ENCODE results near the gene KLHL29.
"Not testable (repeated sequence)": the region's sequence is repeated elsewhere in the genome, so short reads cannot be mapped to it uniquely, and the experiment has no call there.

The KLHL29 gene

GRCh38 chr2:23384551-23385343 is at the start of gene KLHL29:
Gene KLHL29, plus strand, starts transcription at chr2:23385179. Its CDS starts 177,018 bp downstream, at chr2:23562197.
- DNase-seq: peak; percentile 16 to 79

DNA sequence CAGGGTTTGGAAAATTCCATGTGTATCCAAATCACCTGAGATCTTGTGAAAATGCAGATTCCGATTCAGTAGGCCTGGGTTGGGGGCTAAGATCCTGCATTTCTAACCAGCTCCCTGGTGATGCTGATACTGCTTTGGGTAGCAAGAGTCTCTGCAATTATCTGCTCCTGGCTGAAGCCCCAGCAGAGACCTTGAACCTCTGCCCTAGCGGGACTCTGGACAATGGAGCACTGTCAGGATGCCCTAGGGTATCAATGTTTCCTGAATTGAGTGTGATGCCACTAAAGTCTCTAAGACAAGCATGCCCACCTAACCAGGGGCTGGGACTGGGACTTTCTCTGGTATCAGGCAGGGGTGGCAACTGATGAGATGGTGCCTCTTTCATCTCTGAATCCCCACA is 49.4 kb upstream of the KLHL29 start:
- DNase-seq: no peak

DNA sequence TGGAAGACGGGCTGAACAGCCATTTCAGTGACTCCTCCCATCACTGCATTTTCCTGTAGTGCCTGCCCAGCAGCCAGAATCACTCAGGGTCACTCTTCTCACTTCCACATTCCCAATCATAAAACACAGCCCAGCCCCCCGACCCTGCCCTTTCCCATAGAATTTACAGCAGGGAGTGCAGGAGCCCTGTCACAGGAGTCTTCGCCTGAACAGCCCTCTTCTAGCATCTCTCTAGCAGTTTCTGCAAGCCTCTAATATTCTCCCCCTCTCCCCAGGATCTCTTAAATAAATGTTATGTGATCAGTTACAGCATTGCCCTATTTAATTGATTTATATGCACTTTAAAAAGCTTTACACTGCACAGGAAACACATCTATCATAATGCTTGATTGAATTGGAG is 42.9 kb upstream of the KLHL29 start:
- no peak for DNase-seq

DNA sequence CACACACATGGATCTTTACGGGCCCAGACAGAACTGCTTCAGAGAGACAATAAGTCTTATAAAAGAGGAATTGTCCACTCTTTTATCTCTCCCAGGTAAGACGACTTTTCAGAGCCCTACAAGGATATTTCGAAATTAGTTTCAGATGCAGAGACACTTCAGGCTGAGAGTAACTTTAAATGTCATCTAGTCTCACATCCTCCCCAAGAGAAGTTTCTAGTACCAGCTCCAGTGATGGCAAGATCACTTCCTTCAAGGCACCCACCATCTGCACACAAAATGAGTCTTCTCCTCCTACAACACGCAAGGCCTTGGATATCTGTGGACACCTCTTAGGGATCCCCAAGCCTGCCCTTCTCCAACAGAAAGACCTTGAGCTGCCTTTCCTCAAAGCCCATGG is 39.0 kb upstream of the KLHL29 start:
- no peak for DNase-seq

DNA sequence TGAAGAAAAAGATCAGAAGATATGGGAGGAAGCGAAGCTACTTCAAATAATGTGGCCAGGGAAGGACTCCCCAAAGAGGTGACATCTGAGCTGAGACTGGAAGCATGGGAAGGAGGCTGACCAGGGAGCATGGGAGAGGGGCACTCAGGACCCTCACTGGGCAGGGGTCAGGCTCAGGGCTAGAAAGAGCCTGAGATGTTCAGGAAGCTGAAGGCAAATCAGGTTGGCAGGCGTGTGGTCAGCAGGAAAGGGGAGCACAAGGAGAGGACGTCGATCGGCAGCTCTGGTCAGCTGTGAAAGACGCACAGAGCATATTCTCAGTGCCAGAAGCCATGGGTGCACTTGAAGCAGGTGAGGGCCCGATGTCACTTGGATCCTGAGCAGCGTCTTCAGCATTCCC is 38.2 kb upstream of the KLHL29 start:
- no peak for DNase-seq

DNA sequence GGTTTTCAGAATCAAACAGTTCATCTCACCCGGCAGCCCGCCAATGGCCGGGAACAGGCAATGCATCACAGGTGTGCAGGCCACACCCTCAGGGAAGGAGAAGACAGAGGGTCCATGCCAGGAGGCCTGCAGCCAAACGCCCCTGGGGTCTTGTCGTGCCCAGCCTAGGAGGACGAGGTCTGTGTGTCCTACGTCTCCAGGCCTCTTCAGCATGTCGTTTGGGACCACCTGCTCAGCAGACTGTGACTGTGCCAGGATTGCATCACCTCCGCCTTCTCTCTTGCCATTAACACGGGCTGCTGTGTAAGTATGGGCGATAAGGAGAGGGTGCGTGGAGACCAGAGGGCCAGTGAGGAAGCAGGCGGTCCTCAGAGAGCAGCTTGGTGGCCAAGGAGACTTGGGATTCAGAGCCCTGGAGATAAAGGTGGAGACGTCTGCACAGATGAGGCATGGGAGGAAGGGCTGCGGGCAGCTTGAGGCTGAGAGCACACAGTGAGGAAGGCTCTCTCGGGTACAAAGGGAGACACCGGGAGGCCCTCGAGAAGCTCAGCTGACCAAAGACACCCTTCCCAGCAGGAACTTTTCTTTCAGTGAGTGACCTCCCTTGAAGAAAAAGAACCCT is 37.4 kb upstream of the KLHL29 start:
- DNase-seq: no peak

DNA sequence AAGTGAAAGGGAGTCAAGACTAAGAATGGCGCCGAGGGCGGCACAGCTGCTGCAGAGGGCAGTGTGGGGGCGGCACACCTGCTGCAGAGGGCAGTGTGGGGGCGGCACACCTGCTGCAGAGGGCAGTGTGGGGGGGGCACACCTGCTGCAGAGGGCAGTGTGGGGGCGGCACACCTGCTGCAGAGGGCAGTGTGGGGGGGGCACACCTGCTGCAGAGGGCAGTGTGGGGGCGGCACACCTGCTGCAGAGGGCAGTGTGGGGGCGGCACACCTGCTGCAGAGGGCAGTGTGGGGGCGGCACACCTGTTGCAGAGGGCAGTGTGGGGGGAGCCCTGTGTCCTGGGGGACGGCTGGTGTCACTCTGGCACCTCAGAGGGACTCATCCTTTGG is 36.9 kb upstream of the KLHL29 start:
- DNase-seq: not testable (repeated sequence)

DNA sequence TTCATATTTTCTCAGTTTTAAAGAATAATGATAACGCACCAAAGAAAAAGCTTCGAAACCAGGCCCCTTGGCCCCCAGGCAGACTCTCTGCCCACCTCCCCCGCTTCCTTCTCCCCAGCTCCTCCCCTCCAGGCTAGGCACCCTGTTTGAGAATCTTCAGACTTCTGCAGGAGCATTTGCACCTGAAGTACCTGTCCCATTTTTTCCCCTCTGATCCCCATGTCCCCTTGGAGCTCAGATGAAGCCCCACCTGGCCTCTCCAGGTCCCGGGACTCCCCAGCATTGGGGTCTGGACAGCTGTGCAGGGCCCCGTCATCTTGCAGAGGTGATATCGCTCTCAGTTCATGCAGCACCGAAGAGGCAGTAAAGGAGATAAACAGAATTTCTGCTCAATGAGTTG is 35.5 kb upstream of the KLHL29 start:
- DNase-seq: no peak

DNA sequence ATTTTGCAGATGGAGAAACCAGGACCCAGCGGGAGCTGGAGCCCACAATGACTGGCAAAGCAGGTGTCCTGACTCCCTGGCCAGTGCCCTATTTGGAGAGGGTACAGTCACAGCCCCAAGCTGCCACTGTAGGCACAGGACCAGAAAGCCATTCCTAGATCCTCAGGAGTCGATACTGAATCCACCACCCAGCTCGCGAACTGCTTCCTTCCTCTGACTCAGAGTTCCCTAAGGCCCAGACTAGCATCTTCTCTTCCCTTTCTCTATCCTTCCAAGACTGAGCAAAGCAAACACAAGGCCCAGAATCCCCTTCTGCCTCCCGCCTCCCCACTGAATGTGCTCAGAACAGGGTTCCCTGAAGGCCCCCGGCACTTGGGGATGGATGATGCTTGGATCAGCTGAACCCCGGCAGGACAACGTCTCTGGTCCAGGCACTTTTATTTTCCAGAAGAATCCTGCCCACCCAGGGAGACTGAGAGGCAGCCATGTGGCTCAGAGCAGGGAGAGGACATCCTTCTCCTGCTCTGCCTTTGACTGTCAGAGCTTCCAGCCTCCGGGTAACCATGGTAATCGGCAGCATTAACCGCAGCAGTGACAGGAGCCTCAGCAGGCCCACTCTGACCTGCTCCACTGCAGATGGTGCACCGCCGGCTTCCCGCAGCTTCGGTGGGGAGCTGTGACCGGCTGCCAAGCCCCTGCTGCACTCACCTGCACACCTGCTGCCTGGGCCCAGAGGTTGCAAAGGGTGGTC is 34.8 kb upstream of the KLHL29 start:
- peak; percentile 13 to 52 for DNase-seq

GRCh38 chr2:23350792-23351355 is 34.1 kb upstream of the KLHL29 start:
- DNase-seq: no peak

GRCh38 chr2:23351388-23352141 is 33.4 kb upstream of the KLHL29 start:
- peak; percentile 39 to 77 for DNase-seq

DNA sequence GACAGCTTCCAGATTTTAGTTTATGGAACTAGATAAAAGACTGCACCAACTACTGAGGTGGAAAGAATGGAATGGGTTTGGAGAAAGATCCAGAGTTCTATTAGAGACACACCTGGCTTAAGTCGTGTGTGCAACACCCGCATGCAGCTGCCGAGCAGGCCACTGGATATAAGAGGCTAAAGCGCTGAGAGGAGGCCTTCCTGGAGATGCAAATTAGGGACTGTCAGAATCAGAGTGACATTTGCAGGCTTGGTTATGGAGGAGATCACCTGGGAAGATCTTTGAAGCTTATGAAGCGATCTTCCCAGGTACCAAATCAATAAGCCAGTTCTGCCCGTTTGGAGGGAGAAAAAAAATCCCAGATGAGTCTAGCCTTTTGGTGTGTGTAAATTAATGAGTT is 30.4 kb upstream of the KLHL29 start:
- no peak for DNase-seq

DNA sequence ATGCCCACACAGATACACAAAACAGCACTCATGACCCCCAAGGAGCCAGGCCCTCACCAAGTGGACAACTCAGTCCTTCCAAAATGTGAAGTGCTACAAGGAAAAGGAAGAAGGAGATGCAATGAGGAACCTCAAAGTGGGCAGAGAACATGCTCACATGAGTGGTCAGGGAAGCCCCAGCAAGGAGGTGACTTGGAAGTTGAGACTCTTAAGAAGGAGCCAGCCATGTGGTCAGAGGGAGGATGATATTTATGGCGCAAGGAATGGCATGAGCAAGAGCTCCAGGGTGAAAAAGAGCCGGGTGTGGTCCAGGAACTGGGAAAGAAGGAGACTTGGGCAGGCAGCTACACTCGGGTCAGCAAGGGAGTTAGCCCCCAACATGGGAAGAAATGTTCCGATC is 30.0 kb upstream of the KLHL29 start:
- no peak for DNase-seq

- no peak for DNase-seq
These were observed 28.3 kb upstream of the KLHL29 start for GRCh38 chr2:23356711-23357110.

GRCh38 chr2:23359631-23360567 is 25.1 kb upstream of the KLHL29 start:
- no peak for DNase-seq

DNA sequence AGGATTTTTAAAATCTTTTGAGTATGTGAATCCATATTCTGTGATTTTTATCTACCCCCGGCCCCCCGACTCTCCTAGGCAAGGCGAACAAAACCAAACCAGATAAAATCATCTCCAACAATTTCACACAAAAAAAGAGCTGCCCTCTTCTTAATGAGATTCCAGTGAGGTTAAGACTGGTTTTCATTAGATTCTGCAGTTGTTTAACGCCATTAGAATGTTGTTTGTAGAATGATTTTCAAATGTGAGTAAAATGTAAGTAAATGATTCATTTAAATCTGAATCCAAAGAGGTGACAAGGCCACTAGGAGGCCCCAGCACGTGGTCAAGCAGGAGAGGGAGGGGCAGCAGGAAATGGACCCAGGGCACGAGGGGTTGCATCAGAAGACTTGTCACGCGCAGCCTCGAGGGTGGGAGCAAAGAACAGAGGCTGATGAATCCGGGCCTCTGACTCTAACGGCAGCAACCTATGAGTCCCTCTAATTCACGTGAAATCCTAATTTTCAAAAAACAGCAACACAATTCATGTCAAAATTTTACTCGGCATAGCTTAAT is 24.3 kb upstream of the KLHL29 start:
- no peak for DNase-seq

DNA sequence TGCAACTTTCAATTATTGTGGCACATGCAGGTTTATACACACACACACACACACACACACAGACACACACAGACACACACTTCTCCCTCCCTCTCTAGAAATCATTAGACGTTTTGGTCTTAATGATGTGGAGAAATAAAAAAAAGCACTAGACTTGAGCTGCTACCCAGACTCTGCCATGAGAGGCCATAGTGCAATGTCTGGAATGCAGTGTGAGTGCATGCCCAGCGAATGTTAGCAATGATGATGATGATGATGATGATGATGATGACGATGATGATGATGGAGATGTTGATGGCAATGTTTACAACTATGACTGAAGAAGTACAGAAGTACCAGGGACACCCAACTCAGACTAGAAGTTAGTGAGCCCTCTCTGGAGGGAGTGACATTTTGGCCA is 23.8 kb upstream of the KLHL29 start:
- no peak for DNase-seq

DNA sequence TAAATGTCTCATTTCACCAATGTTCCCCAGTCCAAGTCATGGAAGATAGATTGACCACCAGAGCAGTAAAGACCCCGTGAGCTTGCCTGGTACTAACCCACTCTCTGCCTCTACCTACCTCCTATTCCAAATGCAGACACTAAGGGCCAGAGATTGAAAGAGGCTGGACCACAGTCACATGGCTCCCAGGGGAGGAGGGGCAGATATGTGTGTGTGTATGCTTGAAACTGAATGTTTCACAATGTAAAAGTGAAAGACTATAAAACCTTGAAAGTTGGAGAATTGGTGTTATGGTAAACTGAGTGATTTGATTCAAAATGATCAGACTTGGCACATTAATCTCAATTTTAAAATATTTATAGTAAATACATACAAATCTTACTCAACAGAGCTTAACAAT is 21.7 kb upstream of the KLHL29 start:
- no peak for DNase-seq

GRCh38 chr2:23363831-23364230 is 21.1 kb upstream of the KLHL29 start:
- no peak for DNase-seq

DNA sequence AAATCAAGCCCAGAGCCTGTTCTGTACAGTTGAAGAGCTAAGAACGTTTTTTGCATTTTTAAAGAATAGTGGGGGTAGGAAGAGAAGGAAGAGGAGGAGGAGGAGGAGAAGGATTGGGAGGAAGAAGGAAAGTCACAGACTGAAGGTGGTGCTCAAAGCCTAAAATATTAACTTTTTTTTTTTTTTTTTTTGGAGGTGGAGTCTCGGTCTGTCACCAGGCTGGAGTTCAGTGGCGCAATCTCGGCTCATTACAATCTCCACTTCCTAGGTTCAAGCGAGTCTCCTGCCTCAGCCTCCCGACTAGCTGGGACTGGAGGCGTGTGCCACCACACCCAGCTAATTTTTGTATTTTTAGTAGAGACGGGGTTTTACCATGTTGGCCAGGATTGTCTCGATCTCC is 18.3 kb upstream of the KLHL29 start:
- no peak for DNase-seq

GRCh38 chr2:23367760-23368159 is 17.2 kb upstream of the KLHL29 start:
- no peak for DNase-seq

Data from NCI-H524 (cell line).